Measurements from ENCODE around the gene VPREB1.
"Not testable (repeated sequence)": the region's sequence is repeated elsewhere in the genome, so short reads cannot be mapped to it uniquely, and the experiment has no call there.

VPREB1 gene, protein sequence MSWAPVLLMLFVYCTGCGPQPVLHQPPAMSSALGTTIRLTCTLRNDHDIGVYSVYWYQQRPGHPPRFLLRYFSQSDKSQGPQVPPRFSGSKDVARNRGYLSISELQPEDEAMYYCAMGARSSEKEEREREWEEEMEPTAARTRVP

DNA sequence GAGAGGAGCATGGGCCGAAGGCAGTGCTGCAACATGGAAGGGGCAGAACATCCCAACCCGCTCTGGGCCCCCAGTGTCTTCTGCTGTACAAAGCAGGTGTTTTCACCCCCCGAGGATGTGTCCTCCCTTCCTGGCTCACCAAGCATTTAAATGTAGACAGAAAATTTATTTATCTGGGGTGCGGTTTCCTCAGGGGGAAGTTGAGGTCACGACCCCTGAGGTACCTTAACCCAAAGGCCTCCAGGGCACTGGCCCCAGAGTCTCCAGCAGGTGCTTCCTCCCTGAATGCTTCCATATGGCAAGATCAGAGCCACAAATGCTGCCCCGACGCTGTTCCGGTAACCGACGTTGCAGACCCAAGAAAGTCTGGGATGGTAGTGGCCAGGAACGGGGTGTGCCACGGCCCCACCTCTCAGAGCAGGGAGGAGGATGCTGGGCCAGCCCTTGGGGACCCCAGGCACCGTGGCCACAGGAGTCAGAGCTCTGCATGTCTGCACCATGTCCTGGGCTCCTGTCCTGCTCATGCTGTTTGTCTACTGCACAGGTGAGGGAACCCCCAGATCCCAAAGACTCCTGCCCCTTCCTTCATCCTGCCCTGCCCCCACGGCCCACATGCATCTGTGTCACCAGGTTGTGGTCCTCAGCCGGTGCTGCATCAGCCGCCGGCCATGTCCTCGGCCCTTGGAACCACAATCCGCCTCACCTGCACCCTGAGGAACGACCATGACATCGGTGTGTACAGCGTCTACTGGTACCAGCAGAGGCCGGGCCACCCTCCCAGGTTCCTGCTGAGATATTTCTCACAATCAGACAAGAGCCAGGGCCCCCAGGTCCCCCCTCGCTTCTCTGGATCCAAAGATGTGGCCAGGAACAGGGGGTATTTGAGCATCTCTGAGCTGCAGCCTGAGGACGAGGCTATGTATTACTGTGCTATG, at the start of gene VPREB1:
VPREB1 (plus strand) TSS at position 471 of the 935 bp plus-strand sequence; CDS start at position 499, 28 bp downstream.
- DNase-seq (ENCODE audit: low read depth), result no peak

DNA sequence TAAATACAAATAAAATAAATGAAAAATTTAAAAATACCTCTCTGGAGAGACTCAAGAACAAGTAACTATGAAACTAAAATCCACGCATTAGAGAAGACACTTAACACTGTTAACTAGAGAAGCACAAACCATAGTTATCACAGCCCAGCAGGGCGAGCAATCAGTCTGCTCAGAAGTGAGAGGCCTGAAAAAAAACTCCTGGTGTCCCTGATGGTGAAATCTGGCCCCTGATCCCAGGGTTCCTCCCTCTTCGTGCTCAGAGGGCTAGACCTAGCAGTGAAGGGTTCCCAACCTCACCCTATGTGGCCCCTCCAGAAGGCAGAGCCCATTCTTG, 49.7 kb upstream of the VPREB1 start:
- no peak for DNase-seq (ENCODE audit: low read depth)

DNA sequence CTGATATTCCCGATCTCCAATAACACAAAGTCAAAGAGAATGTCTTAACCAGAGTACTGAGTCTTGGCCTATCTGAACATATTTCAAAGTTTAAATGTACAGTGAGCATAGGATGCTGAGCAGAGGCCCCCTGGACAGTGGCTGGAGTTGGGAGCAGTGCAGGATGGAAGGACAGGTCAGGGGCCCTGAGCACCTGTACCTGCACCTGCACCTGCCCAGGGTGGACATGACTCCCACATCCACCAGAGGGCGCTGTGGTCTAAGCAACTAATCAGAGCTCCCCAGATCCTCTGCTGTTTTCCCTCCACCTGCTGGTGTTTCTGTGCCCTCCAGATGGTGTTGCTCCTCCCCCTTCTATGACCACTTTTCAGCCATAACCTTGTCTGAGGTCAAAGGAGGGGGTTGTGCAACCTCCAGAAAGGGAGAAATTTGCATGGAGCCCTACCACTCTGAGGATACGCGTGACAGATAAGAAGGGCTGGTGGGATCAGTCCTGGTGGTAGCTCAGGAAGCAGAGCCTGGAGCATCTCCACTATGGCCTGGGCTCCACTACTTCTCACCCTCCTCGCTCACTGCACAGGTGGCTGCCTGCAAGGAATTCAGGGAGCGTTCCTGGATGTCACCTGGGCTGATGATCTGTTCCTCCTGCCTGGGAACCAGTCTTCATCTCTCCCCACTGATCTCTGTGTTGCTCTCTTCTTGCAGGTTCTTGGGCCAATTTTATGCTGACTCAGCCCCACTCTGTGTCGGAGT, 49.1 kb upstream of the VPREB1 start:
- peak; percentile 77 for DNase-seq (ENCODE audit: low read depth)

DNA sequence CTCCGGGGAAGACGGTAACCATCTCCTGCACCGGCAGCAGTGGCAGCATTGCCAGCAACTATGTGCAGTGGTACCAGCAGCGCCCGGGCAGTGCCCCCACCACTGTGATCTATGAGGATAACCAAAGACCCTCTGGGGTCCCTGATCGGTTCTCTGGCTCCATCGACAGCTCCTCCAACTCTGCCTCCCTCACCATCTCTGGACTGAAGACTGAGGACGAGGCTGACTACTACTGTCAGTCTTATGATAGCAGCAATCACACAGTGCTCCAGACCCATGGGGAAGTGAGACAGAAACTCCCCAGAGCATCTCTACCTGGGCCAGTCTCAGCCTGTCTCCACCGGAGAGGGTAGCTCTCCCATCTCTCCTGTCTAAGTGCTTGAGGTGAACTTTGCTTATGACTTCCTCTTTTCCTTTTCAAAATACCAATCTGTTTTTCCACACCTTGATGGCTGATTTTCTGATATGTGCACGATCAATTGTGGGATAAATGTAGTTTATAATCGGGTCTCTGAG, 48.5 kb upstream of the VPREB1 start:
- DNase-seq (ENCODE audit: low read depth), result no peak

DNA sequence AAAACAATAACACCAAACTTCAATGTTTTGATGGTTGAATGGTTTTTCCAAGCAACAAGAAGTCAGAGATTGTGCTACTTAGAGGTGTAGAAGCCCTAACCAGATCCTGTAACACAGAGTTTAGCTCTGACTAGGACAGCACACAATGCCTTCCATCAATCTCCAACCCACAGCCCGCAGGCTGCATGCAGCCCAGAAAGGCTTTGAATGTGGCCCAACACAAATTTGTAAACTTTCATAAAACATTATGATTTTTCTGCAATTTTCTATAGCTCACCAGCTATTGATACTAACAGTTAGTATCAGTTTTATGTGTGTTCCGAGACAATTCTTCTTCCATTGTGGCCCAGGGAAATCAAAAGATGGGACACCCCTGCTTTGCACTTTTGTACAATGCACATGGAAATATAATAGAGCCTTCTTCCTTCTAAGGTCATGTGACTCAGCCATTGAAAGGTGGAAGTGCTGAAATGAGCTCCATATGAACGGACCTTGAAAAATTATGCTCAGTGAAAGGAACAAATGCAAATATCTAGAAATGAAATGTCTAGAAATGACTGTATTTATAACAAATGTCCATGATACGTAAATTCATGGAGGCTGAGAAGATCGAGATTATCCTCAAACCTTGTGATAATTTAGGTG, 47.6 kb upstream of the VPREB1 start:
- no peak for DNase-seq (ENCODE audit: low read depth)

DNA sequence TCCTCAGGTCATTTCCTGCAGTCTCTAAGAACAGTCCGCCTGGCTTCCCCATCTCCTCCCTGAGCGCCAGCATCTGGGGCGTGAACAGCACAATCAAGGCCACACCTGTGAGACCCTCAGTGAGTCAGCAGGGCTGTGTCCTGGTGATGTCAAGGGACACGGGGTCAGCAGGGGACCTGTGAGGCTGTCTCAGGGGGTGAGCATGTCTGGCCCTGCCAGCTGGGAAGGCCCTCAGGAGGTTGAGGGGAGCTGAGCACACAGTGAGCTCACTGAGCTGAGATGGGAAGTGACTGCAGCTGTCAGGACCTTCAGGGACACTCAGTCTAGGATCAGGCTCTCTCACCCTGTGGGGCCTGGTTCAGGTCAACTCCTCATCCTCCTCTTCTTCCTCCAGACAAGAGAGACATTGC, 46.6 kb upstream of the VPREB1 start:
- no peak for DNase-seq (ENCODE audit: low read depth)

DNA sequence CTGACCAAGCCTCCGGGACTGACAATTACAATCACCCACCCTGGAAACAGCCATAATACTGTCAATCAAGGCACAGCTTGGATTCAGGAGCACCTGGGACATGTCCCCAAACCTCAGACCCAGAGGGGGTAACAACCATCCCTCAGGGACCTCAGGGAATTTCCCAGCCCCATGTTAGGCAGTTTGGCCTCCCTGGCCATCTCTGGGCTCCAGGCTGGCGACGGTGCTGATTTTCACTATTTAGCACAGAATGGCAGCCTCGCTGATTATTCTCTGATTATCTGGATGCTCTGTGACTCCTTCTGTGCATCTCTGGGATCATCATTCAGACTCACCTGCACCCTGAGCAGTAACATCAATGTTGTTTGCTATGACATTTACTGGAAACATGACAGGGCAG, 45.8 kb upstream of the VPREB1 start:
- no peak for DNase-seq (ENCODE audit: low read depth)

DNA sequence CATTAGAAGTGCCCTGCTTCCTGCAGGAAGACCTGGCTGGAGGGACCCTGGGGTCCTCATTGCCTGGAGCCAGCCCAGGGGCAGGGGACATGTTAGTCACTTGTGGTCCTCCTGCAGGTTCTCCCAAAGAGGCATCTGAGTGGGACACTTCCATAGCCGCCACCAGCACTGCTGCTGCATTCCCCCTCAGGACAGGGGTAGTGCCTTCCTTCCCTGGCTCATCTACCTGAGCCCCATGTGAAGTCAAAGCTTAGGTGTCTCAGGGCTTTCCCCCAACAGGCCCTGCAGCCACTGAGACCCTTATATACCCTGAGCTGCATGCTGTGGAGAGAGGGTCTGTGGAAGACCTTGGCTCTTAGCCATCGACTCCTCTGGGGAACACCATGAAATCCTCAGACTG, 45.0 kb upstream of the VPREB1 start:
- no peak for DNase-seq (ENCODE audit: low read depth)

DNA sequence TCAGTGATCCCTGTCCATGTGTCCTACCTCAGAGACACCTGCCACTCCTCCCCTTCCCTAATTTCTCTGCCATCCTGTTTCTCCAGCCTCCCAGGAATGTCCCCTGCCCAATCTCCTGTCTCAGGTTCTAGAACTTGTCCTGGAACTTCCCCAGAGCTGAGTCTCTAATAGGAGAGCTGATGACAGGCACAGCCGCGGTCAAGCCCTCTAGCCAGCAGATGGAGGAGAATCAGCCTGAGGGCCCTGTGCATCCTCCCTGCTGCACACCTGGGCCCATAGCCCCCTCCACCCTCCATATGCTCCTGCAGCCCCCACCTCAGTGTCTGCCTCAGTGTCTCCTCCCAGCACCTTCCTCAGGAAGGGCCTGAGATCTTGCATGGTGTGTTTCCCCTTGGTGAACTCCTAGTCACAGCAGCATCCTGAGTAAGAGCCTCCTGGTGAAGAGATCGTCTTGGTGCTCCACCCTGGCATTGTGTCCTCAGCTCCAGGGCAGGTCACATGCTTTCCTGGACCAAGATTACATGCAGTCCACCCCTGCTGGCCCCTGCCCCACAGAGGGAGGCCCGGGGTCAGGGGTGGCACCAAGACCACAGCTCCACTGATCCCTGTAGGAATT, 43.9 kb upstream of the VPREB1 start:
- DNase-seq (ENCODE audit: low read depth), result no peak

DNA sequence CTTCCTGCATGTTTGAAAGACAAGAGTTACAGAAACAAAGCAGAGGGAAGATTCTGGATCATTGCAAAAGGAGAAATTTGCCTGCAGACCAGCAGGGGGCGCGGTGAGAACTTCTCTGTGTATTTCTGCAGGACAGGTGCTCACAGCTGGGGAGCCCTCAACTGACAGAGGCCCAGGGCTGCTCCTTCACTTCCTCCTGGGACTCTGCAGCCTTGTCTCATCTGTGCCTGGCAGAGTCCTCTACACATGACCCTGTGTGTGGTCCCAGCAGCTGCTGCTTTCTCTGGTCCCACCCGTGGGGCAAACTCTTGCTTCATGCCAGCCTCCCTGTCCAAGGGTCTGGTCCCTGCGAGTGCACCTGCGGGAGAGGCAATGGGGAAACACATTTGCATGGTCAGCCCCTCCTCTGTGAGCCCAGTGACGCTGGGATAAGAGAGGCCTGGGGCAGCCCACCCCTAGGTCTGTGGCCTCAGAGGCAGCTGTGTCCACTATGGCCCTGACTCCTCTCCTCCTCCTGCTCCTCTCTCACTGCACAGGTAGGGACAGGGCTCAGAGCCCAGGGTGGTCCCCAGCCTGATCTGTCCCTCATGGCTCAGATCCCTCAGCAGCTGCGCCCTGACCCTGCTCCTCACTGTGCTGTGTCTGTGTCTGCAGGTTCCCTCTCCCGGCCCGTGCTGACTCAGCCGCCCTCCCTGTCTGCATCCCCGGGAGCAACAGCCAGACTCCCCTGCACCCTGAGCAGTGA, 43.2 kb upstream of the VPREB1 start:
- no peak for DNase-seq (ENCODE audit: low read depth)

DNA sequence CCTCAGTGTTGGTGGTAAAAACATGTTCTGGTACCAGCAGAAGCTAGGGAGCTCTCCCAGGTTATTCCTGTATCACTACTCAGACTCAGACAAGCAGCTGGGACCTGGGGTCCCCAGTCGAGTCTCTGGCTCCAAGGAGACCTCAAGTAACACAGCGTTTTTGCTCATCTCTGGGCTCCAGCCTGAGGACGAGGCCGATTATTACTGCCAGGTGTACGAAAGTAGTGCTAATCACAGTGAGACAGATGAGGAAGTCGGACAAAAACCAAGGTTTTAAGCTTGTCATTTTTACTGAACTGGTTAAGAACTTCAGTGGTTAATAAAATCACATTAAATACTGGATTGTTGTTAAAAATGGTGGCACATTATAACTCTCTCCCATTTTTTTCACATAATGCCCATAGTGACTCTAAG, 42.6 kb upstream of the VPREB1 start:
- DNase-seq (ENCODE audit: low read depth), result no peak

DNA sequence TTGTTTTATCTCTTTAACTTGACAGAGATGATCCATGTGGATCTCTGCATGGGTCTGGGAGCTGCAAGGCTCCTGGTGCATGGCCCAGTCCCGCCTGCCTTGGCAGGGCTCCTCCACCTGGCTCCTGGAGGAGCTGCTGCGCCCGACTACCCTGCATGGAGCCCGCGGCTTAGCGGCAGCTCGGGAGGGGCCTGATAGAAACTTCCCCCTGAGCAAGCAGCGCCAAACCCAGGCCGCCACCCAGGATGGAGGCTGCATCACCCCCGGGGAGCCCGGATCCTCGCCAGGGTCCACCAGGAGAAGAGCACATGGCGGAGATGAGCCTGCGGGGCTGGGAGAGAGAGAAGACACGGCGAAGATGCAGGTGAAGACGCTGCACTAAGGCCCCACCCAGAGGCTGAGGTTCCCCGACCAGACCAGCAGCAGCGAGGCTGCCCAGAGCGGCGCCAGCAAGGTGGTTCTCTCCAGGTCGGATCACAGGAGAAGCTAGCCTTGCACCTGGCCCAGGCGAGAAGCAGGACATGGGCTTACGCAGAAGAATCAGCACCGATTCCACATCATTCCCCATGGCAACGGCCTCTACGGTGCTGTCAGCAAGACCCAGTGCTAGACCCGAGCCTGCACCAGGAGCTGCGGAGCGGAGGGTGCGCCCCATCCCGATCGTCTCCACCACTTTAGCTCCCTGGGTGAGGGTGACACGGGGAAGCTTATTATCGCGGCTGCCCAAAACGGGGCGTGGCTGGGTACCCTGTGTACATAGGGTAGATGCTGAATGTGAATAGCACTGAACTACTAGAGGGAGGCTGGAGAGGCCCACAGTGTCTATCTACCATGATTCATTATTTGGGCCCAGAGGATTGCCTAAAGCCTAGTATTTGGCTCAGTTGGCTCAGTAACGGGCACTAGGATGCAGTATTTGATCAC, 41.3 kb upstream of the VPREB1 start:
- DNase-seq (ENCODE audit: low read depth), result no peak

DNA sequence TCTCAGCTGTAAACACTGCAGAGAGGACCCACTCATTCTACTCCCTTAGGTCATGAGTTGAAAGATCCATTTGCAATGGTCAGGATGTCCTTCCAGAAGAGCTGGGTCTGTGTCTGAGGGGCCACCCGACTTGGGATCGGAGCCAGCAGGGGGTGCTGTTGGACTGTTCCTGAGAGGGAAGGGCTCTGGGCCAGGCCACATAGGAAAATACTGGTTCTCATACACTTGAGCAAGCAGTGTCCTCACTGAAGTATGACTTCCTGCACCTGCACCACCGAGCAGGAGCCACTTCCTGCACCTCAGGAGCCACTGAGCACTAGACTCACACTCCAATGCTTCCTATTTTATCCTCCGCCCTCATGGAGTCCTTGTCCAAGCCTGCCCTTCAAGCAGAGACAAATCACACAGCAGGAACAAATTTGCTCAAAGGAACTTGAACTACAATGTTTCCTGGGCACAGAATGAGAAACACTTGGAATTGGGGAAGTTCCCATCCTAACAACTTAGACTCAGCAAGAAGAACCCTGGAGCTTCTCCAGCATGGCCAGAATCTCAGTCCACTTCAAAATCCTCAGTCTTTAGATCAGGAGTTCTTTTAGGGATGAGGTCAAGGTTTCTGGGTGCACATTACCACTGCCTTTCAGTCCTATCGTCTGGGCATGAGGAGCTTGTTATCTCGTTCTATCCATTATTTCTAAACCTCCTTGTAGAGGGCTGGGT, 36.6 kb upstream of the VPREB1 start:
- DNase-seq (ENCODE audit: low read depth), result peak; percentile 73

DNA sequence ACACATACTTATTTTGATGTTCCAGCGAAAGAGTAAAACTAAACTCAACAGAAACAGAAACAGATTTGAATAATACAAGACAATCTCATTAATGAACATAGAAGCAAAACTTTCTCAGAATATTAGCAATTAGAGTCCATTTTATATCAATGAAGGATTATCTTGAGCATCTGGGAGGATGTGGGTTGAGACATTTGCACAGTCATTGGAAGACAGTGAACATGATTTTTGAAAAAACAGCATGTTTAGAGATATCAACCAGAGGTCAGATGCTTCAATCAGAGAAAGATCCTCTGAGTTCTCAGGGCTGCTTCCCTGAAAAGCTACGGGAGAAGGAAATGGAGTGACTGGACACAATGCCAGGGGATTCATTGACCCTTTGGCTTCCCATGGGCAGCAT, 35.9 kb upstream of the VPREB1 start:
- no peak for DNase-seq (ENCODE audit: low read depth)

DNA sequence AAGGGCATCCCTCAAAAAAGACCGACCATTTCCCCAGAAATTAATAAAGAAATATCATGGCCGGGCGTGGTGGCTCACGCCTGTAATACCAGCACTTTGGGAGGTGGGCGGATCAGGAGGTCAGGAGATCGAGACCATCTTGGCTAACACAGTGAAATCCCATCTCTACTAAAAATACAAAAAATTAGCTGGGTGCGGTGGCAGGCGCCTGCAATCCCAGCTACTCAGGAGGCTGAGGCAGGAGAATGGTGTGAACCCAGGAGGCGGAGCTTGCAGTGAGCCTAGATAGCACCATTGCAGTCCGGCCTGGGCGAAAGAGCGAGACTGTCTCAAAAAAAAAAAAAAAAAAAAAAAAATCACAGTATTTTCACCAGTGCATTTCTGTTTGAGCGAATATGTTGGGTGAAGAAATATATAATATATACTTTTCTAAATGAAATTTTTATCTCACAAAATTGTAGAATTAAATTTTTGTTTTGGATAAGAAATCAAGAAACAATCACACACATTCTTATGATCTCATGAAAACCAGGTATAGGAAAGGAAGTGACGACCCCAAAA, 35.4 kb upstream of the VPREB1 start:
- not testable (repeated sequence) for DNase-seq (ENCODE audit: low read depth)

DNA sequence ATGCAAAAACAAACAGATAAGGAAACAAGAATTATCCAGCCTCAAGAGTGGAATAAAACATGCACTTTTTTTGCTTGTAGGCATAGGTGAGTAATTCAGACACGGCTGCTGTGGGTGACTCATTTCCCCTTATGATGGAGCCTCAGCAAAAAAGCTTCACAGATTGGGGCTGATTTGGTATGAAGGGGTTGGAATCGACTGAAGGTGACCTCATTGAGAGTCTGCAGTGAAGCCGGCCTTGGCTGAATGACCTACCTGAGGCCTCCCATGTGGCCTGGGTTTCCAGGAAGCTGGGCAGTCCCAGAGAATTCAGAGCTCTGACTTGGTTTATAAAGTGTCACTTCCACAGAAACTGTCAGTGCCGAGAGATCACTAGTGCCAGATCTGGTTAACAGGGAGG, 34.2 kb upstream of the VPREB1 start:
- no peak for DNase-seq (ENCODE audit: low read depth)

DNA sequence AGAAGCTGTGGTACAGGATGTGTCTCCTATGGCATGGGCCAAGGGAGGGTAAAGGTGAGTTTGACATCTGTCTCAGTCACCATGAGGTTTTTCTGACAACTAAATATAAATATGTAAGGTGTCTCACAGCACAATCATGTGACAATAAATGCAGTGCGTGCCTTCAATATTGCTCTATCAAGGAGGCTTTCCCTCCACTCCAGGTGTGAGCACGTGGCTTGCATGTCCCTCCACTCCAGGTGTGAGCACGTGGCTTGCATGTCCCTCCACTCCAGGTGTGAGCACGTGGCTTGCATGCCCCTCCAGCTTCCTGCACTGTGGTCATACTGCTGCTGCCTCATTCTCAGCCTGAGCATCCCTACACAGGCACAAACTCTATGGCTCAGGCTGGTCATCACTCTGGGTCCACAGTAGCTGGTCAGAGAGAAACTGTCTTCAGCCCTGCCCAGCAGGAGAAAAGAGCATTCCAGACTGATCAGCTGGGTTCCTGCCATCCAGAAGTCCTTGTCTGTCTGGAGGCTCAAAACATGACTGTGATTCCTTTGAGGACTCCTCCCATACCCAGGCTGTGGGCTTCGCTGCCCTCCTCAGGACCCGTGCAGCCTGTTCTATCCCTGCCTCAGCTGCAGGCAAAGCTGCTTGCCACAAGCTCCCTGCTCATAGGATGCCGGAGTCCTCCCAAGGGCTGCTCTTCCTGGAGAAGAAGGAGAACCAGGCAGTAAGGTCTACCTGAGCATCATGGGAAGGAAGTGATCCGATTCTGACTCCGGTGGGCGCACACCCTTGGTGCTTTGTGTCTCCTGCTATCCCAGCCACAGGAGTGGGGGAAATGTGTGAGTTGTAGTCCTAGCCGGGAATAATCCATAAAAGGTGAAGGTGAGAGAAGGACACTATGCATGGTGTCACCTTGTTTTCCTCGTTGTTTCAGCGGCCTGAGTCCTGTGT, 33.4 kb upstream of the VPREB1 start:
- DNase-seq (ENCODE audit: low read depth), result no peak

DNA sequence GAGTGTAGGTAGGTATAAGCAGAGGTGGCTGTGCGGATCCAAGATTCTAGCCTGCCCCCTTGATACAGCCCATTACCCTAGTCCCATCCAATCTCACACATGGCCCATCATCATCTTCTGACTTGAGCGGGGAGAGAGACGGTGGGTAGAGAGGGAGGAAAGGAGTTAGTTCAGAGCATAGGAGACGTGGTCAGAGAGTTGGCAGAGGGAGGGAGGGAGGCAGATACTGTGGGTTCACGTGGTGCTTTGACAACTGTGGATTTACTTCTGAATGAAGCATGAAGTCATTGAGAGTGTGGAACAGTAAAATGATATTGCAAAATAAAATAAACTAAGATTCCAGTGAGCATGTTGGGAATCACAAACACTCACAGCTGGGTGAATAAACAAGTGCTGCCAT, 31.4 kb upstream of the VPREB1 start:
- DNase-seq (ENCODE audit: low read depth), result no peak
